WTC11 (cell line): ENCODE data around the gene TMEM38B.

ENCODE experiments used
- NR3C1 ChIP-seq: sonication (generic); formaldehyde crosslinking; conservative IDR thresholded peaks from 2 replicates; pipeline ENCODE4 v1.8.1; 2023; ENCODE audit warnings: low read depth, mild to moderate bottlenecking, missing genetic modification reagents
- TF ChIP-seq, protein P1 (sequence below): sonication (generic); formaldehyde crosslinking; IDR thresholded peaks from 2 replicates; pipeline ENCODE4 v1.8.0; 2022; ENCODE audit warnings: mild to moderate bottlenecking, missing genetic modification reagents

DNA sequence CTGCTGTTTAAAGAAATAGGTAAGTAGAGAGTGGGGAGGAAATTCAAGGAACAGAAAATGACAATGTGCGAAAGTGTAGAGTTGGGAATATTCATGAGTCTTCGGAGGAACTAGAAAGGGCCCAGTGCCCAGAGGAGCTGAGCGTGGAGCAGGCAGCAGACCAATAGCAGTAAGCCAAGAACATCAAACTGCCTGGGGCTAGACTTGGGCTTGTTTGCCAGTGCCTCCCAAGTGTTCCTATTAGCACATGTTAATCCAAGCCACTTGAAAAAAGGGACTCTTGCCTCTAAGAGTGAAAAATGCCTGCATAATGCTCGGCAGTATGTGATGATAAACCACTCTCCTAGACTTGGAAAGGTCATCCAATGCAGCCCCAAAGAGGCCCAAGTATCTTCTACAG is 33.3 kb upstream of the TMEM38B start:
- TF ChIP-seq, protein P1, sequence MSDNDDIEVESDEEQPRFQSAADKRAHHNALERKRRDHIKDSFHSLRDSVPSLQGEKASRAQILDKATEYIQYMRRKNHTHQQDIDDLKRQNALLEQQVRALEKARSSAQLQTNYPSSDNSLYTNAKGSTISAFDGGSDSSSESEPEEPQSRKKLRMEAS (CRISPR knock-in tag): no peak
- no peak for TF ChIP-seq NR3C1
